Measurements from ENCODE around the gene KCTD21. TPM values are rescaled to one million over a fixed set of nuclear protein-coding genes. Genes with fewer than 3 reads are reported as not detected.

Gene KCTD21
- total and polyA plus RNA-seq, 10 of the 15 experiments (the other 5 are each of a cell fraction or from before 2014, with no cell fraction given): 0.63 to 5.4 (median 3.6) TPM

DNA sequence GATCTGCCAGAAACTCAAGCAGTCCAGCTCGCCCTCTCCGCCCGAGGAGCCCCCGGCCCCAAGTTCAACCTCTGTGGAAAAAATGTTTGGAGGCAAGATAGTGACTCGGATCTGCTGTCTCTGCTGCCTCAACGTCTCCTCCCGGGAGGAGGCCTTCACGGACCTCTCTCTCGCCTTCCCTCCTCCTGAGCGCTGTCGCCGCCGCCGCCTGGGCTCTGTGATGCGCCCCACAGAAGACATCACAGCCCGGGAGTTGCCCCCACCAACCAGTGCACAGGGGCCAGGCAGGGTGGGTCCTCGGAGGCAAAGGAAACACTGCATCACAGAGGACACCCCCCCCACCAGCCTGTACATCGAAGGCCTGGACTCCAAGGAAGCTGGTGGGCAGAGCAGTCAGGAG, 21.1 kb upstream of the KCTD21 start (continued):
- TF ChIP-seq, protein P1, sequence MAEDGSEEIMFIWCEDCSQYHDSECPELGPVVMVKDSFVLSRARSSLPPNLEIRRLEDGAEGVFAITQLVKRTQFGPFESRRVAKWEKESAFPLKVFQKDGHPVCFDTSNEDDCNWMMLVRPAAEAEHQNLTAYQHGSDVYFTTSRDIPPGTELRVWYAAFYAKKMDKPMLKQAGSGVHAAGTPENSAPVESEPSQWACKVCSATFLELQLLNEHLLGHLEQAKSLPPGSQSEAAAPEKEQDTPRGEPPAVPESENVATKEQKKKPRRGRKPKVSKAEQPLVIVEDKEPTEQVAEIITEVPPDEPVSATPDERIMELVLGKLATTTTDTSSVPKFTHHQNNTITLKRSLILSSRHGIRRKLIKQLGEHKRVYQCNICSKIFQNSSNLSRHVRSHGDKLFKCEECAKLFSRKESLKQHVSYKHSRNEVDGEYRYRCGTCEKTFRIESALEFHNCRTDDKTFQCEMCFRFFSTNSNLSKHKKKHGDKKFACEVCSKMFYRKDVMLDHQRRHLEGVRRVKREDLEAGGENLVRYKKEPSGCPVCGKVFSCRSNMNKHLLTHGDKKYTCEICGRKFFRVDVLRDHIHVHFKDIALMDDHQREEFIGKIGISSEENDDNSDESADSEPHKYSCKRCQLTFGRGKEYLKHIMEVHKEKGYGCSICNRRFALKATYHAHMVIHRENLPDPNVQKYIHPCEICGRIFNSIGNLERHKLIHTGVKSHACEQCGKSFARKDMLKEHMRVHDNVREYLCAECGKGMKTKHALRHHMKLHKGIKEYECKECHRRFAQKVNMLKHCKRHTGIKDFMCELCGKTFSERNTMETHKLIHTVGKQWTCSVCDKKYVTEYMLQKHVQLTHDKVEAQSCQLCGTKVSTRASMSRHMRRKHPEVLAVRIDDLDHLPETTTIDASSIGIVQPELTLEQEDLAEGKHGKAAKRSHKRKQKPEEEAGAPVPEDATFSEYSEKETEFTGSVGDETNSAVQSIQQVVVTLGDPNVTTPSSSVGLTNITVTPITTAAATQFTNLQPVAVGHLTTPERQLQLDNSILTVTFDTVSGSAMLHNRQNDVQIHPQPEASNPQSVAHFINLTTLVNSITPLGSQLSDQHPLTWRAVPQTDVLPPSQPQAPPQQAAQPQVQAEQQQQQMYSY (CRISPR knock-in tag; IDR thresholded peaks at IDR 0.05): no peak
- TF ChIP-seq PBX3 (IDR thresholded peaks at IDR 0.05; ENCODE audit: insufficient replicate concordance, low read depth, low read length) (no peak), GABPA (IDR thresholded peaks at IDR 0.05; ENCODE audit: low read depth) (no peak)

DNA sequence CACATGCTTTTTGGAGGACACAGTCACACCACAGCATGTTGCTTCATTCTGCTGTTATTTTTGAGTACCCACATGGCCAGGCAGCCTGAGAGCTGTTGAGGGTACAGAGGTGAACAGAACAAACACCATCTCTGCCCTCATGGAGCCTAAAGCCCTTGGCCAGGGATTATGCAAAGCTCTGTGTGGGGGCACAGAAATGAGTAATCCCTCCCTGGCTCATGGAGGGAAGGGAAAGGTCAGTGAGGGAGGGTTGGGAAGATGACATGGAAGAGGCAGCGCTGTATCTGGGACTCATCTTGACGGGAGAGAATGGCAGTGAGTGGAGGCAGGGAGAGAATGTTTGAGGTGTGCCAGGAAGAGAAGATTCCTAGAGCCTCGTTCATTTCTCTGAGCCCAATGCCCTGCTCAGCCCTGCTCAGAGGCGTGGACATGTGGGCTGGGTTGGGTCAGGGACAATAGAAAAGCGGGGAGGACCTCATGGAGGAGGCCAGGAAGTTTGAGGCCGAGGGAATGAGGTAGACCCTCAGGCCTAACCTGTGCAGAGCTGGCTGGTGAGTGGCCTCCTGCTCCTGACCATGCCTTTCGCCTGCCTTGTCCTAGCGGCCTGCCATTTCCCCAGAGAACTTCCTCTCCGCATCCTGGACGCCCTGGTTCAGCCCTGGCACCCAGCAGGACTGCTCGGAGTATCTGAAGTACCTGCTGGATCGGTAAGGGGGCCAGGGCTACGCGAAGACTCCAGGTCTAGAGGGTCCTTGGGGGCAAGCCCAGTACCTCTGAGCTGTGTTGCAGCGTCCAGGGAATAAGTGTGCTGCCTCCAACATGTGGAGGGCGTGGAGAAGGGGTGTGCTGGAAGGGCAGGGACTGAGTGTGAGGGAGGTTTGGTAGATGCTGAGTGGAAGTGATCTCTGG, 20.1 kb upstream of the KCTD21 start:
- H3K9me3 ChIP-seq (replicated peaks; ENCODE audit: control insufficient read depth, insufficient read depth, low read length): no peaks in the 10 kb centered on the region
- no peaks in the 10 kb centered on the region for H4K20me1 ChIP-seq (ENCODE audit: control insufficient read depth, insufficient read depth)
- DNase-seq (ENCODE audit: low read depth, low spot score) (no peak), ATAC-seq (no peak), FAIRE-seq (no peak)
- RAD21 ChIA-PET (ENCODE audit: unreplicated experiment): no interaction called here
- H3K4me2 ChIP-seq (ENCODE audit: control insufficient read depth, insufficient read depth): no peak overlapping the region
- intact Hi-C loops (cut with micrococcal nuclease; ENCODE audit: unreplicated experiment) (no loop called here), in situ Hi-C loops (cut with MboI) (no loop called here)
- H2AFZ ChIP-seq (ENCODE audit: control insufficient read depth, low read depth, low read length): no peak overlapping the region
- TF ChIP-seq FOXK2 (IDR thresholded peaks at IDR 0.05): no peak
- no peak for TF ChIP-seq BRCA1 (IDR thresholded peaks at IDR 0.05; ENCODE audit: low read depth, low read length)
- TF ChIP-seq, protein P2, sequence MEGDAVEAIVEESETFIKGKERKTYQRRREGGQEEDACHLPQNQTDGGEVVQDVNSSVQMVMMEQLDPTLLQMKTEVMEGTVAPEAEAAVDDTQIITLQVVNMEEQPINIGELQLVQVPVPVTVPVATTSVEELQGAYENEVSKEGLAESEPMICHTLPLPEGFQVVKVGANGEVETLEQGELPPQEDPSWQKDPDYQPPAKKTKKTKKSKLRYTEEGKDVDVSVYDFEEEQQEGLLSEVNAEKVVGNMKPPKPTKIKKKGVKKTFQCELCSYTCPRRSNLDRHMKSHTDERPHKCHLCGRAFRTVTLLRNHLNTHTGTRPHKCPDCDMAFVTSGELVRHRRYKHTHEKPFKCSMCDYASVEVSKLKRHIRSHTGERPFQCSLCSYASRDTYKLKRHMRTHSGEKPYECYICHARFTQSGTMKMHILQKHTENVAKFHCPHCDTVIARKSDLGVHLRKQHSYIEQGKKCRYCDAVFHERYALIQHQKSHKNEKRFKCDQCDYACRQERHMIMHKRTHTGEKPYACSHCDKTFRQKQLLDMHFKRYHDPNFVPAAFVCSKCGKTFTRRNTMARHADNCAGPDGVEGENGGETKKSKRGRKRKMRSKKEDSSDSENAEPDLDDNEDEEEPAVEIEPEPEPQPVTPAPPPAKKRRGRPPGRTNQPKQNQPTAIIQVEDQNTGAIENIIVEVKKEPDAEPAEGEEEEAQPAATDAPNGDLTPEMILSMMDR (IDR thresholded peaks at IDR 0.05 in 2 of 3, conservative IDR thresholded peaks at IDR 0.05 in 1 of 3; ENCODE audit: control insufficient read depth in 2 of 3, extremely low read depth in 1 of 3, insufficient read depth in 1 of 3, low read depth in 3 of 3, low read length in 3 of 3): no peak
- TF ChIP-seq, protein P3, sequence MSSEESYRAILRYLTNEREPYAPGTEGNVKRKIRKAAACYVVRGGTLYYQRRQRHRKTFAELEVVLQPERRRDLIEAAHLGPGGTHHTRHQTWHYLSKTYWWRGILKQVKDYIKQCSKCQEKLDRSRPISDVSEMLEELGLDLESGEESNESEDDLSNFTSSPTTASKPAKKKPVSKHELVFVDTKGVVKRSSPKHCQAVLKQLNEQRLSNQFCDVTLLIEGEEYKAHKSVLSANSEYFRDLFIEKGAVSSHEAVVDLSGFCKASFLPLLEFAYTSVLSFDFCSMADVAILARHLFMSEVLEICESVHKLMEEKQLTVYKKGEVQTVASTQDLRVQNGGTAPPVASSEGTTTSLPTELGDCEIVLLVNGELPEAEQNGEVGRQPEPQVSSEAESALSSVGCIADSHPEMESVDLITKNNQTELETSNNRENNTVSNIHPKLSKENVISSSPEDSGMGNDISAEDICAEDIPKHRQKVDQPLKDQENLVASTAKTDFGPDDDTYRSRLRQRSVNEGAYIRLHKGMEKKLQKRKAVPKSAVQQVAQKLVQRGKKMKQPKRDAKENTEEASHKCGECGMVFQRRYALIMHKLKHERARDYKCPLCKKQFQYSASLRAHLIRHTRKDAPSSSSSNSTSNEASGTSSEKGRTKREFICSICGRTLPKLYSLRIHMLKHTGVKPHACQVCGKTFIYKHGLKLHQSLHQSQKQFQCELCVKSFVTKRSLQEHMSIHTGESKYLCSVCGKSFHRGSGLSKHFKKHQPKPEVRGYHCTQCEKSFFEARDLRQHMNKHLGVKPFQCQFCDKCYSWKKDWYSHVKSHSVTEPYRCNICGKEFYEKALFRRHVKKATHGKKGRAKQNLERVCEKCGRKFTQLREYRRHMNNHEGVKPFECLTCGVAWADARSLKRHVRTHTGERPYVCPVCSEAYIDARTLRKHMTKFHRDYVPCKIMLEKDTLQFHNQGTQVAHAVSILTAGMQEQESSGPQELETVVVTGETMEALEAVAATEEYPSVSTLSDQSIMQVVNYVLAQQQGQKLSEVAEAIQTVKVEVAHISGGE (CRISPR knock-in tag; IDR thresholded peaks at IDR 0.05): no peak
- no peak for TF ChIP-seq MEF2B (IDR thresholded peaks at IDR 0.05; ENCODE audit: partially characterized antibody, poor library complexity, severe bottlenecking)
- no peak for TF ChIP-seq PAX5 (IDR thresholded peaks at IDR 0.05; ENCODE audit: borderline replicate concordance, low read depth, low read length)
- no peak for TF ChIP-seq JUND (IDR thresholded peaks at IDR 0.05; ENCODE audit: low read depth, low read length)
- H3K4me3 ChIP-seq: no peak overlapping the region
- no peak overlapping the region for H3K27ac ChIP-seq (ENCODE audit: control insufficient read depth, insufficient read depth)
- POLR2A ChIA-PET: no interaction called here
- WGBS (ENCODE audit: insufficient coverage, insufficient replicate concordance, low lambda C conversion rate, missing lambda C conversion rate): 79% methylated on average over 14 of the region's 16 CpGs
- H3K36me3 ChIP-seq (ENCODE audit: control insufficient read depth in 2 of 2, insufficient read depth in 2 of 2, low read length in 1 of 2): no peaks in the 10 kb centered on the region; a peak in 3 of 4 replicates
- no peaks in the 10 kb centered on the region for H3K27me3 ChIP-seq (replicated peaks in 1 of 2; ENCODE audit: control insufficient read depth in 2 of 2, insufficient read depth in 2 of 2, low read length in 1 of 2)
- no peaks in the 10 kb centered on the region for H3K4me1 ChIP-seq (ENCODE audit: control insufficient read depth, insufficient read depth, low read length)
- SMC1A ChIA-PET (ENCODE audit: uncharacterized antibody, unreplicated experiment): no interaction called here
- no peaks in the 10 kb centered on the region for H3K79me2 ChIP-seq (ENCODE audit: control insufficient read depth, insufficient read depth, low read length)
- no peak overlapping the region for H3K9ac ChIP-seq (ENCODE audit: control insufficient read depth, insufficient read depth, low read length)
- no TSS peak for BruUV-seq (replicated peaks)
- CTCF ChIA-PET: interaction anchor here (1.0 kb wide), 1 partner anchor 378 kb away, joined by 3 read pairs; no protein-coding TSS in a partner anchor

All from GM12878 (cell line).